ENCODE results near the gene NMRAL1. TPM values are rescaled to one million over a fixed set of nuclear protein-coding genes. Genes with fewer than 3 reads are reported as not detected.

NMRAL1 gene
- total RNA-seq, 6 donors from 2014 or later, result 34.4 to 80.7 (median 43.3) TPM

- Histone ChIP-seq H3K4me3 (no peak overlapping the region), H3K36me3 (peaks cover 9 to 59% (median 46%) of the 10 kb centered on the region in 4 donors), H3K9me3 (no peaks in the 10 kb centered on the region), H3K27me3 (no peaks in the 10 kb centered on the region), H3K27ac (no peak overlapping the region), H3K4me1 (no peaks in the 10 kb centered on the region)
- no peak for TF ChIP-seq CTCF (IDR thresholded peaks at IDR 0.05)
- TF ChIP-seq EP300 (IDR thresholded peaks at IDR 0.05), result no peak
- no peak for TF ChIP-seq POLR2AphosphoS5 (IDR thresholded peaks at IDR 0.05)
- no peak for TF ChIP-seq POLR2A (IDR thresholded peaks at IDR 0.05)
- no peak for DNase-seq
- 95 to 97% methylated on average over 16 of the region's 16 CpGs for WGBS, 2 donors
- no peak for ATAC-seq (ENCODE audit: low FRiP score in 2 of 2)
Measured at GRCh38 chr16:4467916-4468315, 6.5 kb downstream of the NMRAL1 start.

- Histone ChIP-seq H3K27ac (peak overlapping the region in 2 of 4 donors; percentile 17 to 42), H3K36me3 (peaks cover 9 to 72% (median 52%) of the 10 kb centered on the region in 4 donors), H3K27me3 (no peaks in the 10 kb centered on the region), H3K9me3 (no peaks in the 10 kb centered on the region), H3K4me1 (no peaks in the 10 kb centered on the region), H3K4me3 (no peak overlapping the region)
- TF ChIP-seq POLR2A (IDR thresholded peaks at IDR 0.05) (no peak), POLR2AphosphoS5 (IDR thresholded peaks at IDR 0.05) (no peak), CTCF (IDR thresholded peaks at IDR 0.05) (no peak), EP300 (IDR thresholded peaks at IDR 0.05) (no peak)
- WGBS, 2 donors, result 85 to 93% methylated on average over 21 to 32 of the region's 32 CpGs
- ATAC-seq (ENCODE audit: low FRiP score in 2 of 2), result peak in 1 of 2 donors; percentile 36
- DNase-seq, result peak in 1 of 2 donors; percentile 36
Measured at GRCh38 chr16:4465977-4466779, 8.2 kb downstream of the NMRAL1 start.

GRCh38 chr16:4463522-4464163 is 10.8 kb downstream of the NMRAL1 start:
- H3K27ac ChIP-seq, result no peak overlapping the region

More at GRCh38 chr16:4463522-4464163, 10.8 kb downstream of the NMRAL1 start:
- H3K4me1 ChIP-seq, result peaks cover 0 to 13% (median 6%) of the 10 kb centered on the region in 4 donors
- DNase-seq (peak in 1 of 2 donors; percentile 55), ATAC-seq (ENCODE audit: low FRiP score in 2 of 2) (peak in 1 of 2 donors; percentile 8)
- TF ChIP-seq EP300 (IDR thresholded peaks at IDR 0.05) (no peak), POLR2AphosphoS5 (IDR thresholded peaks at IDR 0.05) (no peak), CTCF (IDR thresholded peaks at IDR 0.05) (no peak), POLR2A (IDR thresholded peaks at IDR 0.05) (no peak)
- H3K4me3 ChIP-seq, result no peak overlapping the region
- no peaks in the 10 kb centered on the region for H3K27me3 ChIP-seq
- peaks cover 9 to 79% (median 51%) of the 10 kb centered on the region in 4 donors for H3K36me3 ChIP-seq
- 86 to 91% methylated on average over 17 to 22 of the region's 22 CpGs for WGBS, 2 donors
- no peaks in the 10 kb centered on the region for H3K9me3 ChIP-seq

All from upper lobe of left lung (tissue), 6 donors.